Testis (tissue), 2 donors: ENCODE results near the gene HIPK3.

Experiments used
- POLR2A ChIP-seq: fragments of 450-650 bp; IDR thresholded peaks from one replicate; pipeline ENCODE4 v1.6.1; 2017; ENCODE audit warnings: antibody characterized with exemption, mild to moderate bottlenecking, moderate library complexity
- TF ChIP-seq, protein P1 (sequence below), 3 experiments: fragments of 450-650 bp in 2 of 3; fragments of 200-600 bp in 1 of 3; sonication (generic) in 1 of 3; IDR thresholded peaks; one replicate each; pipeline ENCODE4 v1.5.1; 2016 to 2019; ENCODE audit warnings: antibody characterized with exemption in 3 of 3, mild to moderate bottlenecking in 2 of 3, moderate library complexity in 1 of 3

DNA sequence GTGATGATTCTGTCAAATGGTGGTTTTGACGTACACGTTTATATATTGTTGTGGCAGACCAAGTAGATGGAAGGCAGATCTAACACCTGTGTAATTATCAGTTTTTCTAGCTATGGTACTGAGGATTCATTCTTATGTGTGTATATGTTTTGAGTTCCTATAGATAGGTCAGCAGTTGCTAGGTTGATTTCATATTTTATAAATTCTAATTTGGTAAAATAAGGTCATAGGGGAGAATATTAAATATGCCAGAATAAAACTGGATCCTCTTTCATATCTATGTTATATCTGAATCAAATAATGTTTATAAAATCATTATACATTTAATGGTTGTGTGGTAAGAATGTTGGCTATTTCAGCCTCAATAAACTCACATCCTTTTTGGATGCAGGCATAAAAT, 27.6 kb downstream of the HIPK3 start:
- TF ChIP-seq, protein P1, sequence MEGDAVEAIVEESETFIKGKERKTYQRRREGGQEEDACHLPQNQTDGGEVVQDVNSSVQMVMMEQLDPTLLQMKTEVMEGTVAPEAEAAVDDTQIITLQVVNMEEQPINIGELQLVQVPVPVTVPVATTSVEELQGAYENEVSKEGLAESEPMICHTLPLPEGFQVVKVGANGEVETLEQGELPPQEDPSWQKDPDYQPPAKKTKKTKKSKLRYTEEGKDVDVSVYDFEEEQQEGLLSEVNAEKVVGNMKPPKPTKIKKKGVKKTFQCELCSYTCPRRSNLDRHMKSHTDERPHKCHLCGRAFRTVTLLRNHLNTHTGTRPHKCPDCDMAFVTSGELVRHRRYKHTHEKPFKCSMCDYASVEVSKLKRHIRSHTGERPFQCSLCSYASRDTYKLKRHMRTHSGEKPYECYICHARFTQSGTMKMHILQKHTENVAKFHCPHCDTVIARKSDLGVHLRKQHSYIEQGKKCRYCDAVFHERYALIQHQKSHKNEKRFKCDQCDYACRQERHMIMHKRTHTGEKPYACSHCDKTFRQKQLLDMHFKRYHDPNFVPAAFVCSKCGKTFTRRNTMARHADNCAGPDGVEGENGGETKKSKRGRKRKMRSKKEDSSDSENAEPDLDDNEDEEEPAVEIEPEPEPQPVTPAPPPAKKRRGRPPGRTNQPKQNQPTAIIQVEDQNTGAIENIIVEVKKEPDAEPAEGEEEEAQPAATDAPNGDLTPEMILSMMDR (IDR thresholded peaks at IDR 0.05): no peak
- TF ChIP-seq POLR2A: no peak
